WTC11 (cell line): Measurements from ENCODE around the gene NKAIN2. TPM values are rescaled to one million over a fixed set of nuclear protein-coding genes. Genes with fewer than 3 reads are reported as not detected.

Source experiments
- ATAC-seq: fragments of 200-7000 bp; cut with Tn5 transposase; 2 replicates; pipeline ENCODE4 v1.10.0; 2021; ENCODE audit warnings: mild to moderate bottlenecking, moderate library complexity
- CTCF ChIA-PET: fragments of 300-600 bp; sonication (Branson Sonifier 250); formaldehyde crosslinking; loops from one replicate; lab custom pipeline; 2021; ENCODE audit warnings: antibody characterized with exemption; lab: Charles Lee
- POLR2A ChIA-PET: fragments of 350-600 bp; sonication (Branson Sonifier 250); formaldehyde crosslinking; loops from one replicate; lab custom pipeline; 2021; ENCODE audit warnings: antibody characterized with exemption; lab: Charles Lee
- DNase-seq: peaks from one replicate; pipeline ENCODE4 v3.0.0; 2021; ENCODE audit warnings: low spot score
- H3K27ac Mint-ChIP-seq: 2 replicates; pipeline ENCODE4 v1.8.0; 2021; ENCODE audit warnings: mixed read lengths
- H3K27me3 Mint-ChIP-seq: 2 replicates; pipeline ENCODE4 v1.8.0; 2021; ENCODE audit warnings: low read depth, mild to moderate bottlenecking, moderate library complexity, mixed read lengths
- H3K36me3 Mint-ChIP-seq: 2 replicates; pipeline ENCODE4 v1.8.0; 2021; ENCODE audit warnings: mixed read lengths
- H3K4me1 Mint-ChIP-seq: 2 replicates; pipeline ENCODE4 v1.8.0; 2022; ENCODE audit warnings: mixed read lengths
- H3K4me3 Mint-ChIP-seq: 2 replicates; pipeline ENCODE4 v1.8.0; 2021; ENCODE audit warnings: mild to moderate bottlenecking, moderate library complexity, mixed read lengths
- H3K9me3 Mint-ChIP-seq: 2 replicates; pipeline ENCODE4 v1.8.0; 2021; ENCODE audit warnings: mixed read lengths
- ATF1 ChIP-seq: sonication (generic); formaldehyde crosslinking; IDR thresholded peaks from 2 replicates; pipeline ENCODE4 v1.8.1; 2023; ENCODE audit warnings: mild to moderate bottlenecking, moderate library complexity, missing genetic modification reagents
- CREB1 ChIP-seq: sonication (generic); formaldehyde crosslinking; IDR thresholded peaks from 2 replicates; pipeline ENCODE4 v1.8.0; 2023; ENCODE audit warnings: mild to moderate bottlenecking, missing genetic modification reagents
- ELF4 ChIP-seq: sonication (generic); formaldehyde crosslinking; IDR thresholded peaks from 2 replicates; pipeline ENCODE4 v1.8.1; 2022; ENCODE audit warnings: low read depth, mild to moderate bottlenecking, moderate library complexity, missing genetic modification reagents
- GRHL2 ChIP-seq: fragments of 250-450 bp; sonication (Bioruptor Pico); IDR thresholded peaks from 2 replicates; pipeline ENCODE4 v1.8.0; 2022; ENCODE audit warnings: mild to moderate bottlenecking, moderate library complexity; ENCODE audit not compliant: insufficient replicate concordance, severe bottlenecking
- HMGA2 ChIP-seq: fragments of 250-450 bp; sonication (Bioruptor Pico); IDR thresholded peaks from 2 replicates; pipeline ENCODE4 v1.4.0; 2021; ENCODE audit warnings: mild to moderate bottlenecking, moderate library complexity
- JAZF1 ChIP-seq: fragments of 250-450 bp; sonication (Bioruptor Pico); IDR thresholded peaks from 2 replicates; pipeline ENCODE4 v1.9.0; 2021; ENCODE audit warnings: moderate library complexity, mild to moderate bottlenecking, inconsistent platforms
- MAX ChIP-seq: sonication (generic); formaldehyde crosslinking; IDR thresholded peaks from 2 replicates; pipeline ENCODE4 v1.8.0; 2022; ENCODE audit warnings: mild to moderate bottlenecking, missing genetic modification reagents
- MXD4 ChIP-seq: fragments of 250-450 bp; sonication (Bioruptor Pico); IDR thresholded peaks from 2 replicates; pipeline ENCODE4 v1.8.0; 2021; ENCODE audit warnings: mild to moderate bottlenecking, moderate library complexity, borderline replicate concordance
- NR2C2 ChIP-seq: sonication (generic); formaldehyde crosslinking; IDR thresholded peaks from 2 replicates; pipeline ENCODE4 v1.8.0; 2022; ENCODE audit warnings: mild to moderate bottlenecking, missing genetic modification reagents
- NR3C1 ChIP-seq: sonication (generic); formaldehyde crosslinking; conservative IDR thresholded peaks from 2 replicates; pipeline ENCODE4 v1.8.1; 2023; ENCODE audit warnings: low read depth, mild to moderate bottlenecking, missing genetic modification reagents
- PRRX2 ChIP-seq: fragments of 250-450 bp; sonication (Bioruptor Pico); IDR thresholded peaks from 2 replicates; pipeline ENCODE4 v1.8.0; 2021; ENCODE audit warnings: mild to moderate bottlenecking
- RORB ChIP-seq: fragments of 250-450 bp; sonication (Bioruptor Pico); IDR thresholded peaks from 2 replicates; pipeline ENCODE4 v1.9.0; 2021; ENCODE audit warnings: mild to moderate bottlenecking
- SMAD3 ChIP-seq: sonication (generic); formaldehyde crosslinking; IDR thresholded peaks from 2 replicates; pipeline ENCODE4 v1.8.0; 2022; ENCODE audit warnings: missing genetic modification reagents, mild to moderate bottlenecking, borderline replicate concordance
- SOX15 ChIP-seq: fragments of 250-450 bp; sonication (Bioruptor Pico); IDR thresholded peaks from 2 replicates; pipeline ENCODE4 v1.9.0; 2021; ENCODE audit warnings: mild to moderate bottlenecking
- SP1 ChIP-seq: sonication (generic); formaldehyde crosslinking; conservative IDR thresholded peaks from 2 replicates; pipeline ENCODE4 v1.8.1; 2022; ENCODE audit warnings: missing genetic modification reagents
- ZMAT4 ChIP-seq: fragments of 250-450 bp; sonication (Bioruptor Pico); IDR thresholded peaks from 2 replicates; pipeline ENCODE4 v1.9.0; 2021; ENCODE audit warnings: mild to moderate bottlenecking
- ZNF138 ChIP-seq: sonication (generic); formaldehyde crosslinking; conservative IDR thresholded peaks from 2 replicates; pipeline ENCODE4 v1.8.1; 2022; ENCODE audit warnings: mild to moderate bottlenecking, moderate library complexity, missing genetic modification reagents
- ZNF263 ChIP-seq: sonication (generic); formaldehyde crosslinking; IDR thresholded peaks from 2 replicates; pipeline ENCODE4 v1.8.1; 2022; ENCODE audit warnings: low read depth, mild to moderate bottlenecking, moderate library complexity, missing genetic modification reagents
- ZNF281 ChIP-seq: sonication (generic); formaldehyde crosslinking; IDR thresholded peaks from 2 replicates; pipeline ENCODE4 v1.8.0; 2023; ENCODE audit warnings: mild to moderate bottlenecking, missing genetic modification reagents
- total RNA-seq: library from RNA; stranded (reverse); gene quantifications from 3 replicates; pipeline ENCODE4 v1.2.3, GENCODE V29; 2021
- TF ChIP-seq, protein P1 (sequence below): fragments of 250-450 bp; sonication (Bioruptor Pico); IDR thresholded peaks from 2 replicates; pipeline ENCODE4 v1.8.0; 2021; ENCODE audit warnings: mild to moderate bottlenecking
- TF ChIP-seq, protein P2 (sequence below): sonication (generic); formaldehyde crosslinking; IDR thresholded peaks from 2 replicates; pipeline ENCODE4 v1.8.1; 2023; ENCODE audit warnings: mild to moderate bottlenecking, missing genetic modification reagents
- TF ChIP-seq, protein P3 (sequence below): sonication (generic); formaldehyde crosslinking; IDR thresholded peaks from 2 replicates; pipeline ENCODE4 v1.8.0; 2023; ENCODE audit warnings: missing genetic modification reagents

NKAIN2 gene
- total RNA-seq, 1 experiment from 2014 or later = 0.33 TPM

GRCh38 chr6:123770247-123770949, 33.3 kb upstream of the NKAIN2 start:
- Mint-ChIP-seq H3K27ac (no peak overlapping the region; the same call in 1 of the 2 replicates), H3K9me3 (0 out of 2 replicates have a peak, but pooled peaks cover 7% of the 10 kb centered on the region), H3K4me3 (no peak overlapping the region), H3K4me1 (peaks cover 34% of the 10 kb centered on the region), H3K36me3 (no peaks in the 10 kb centered on the region), H3K27me3 (no peaks in the 10 kb centered on the region)
- peak; percentile 45 for ATAC-seq
- POLR2A ChIA-PET = no interaction called here
- TF ChIP-seq ZNF138 (CRISPR knock-in tag) = no peak
- TF ChIP-seq ATF1 (CRISPR knock-in tag) = no peak
- no peak for TF ChIP-seq MXD4 (CRISPR knock-in tag)
- TF ChIP-seq, protein P1, sequence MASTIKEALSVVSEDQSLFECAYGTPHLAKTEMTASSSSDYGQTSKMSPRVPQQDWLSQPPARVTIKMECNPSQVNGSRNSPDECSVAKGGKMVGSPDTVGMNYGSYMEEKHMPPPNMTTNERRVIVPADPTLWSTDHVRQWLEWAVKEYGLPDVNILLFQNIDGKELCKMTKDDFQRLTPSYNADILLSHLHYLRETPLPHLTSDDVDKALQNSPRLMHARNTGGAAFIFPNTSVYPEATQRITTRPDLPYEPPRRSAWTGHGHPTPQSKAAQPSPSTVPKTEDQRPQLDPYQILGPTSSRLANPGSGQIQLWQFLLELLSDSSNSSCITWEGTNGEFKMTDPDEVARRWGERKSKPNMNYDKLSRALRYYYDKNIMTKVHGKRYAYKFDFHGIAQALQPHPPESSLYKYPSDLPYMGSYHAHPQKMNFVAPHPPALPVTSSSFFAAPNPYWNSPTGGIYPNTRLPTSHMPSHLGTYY (CRISPR knock-in tag) = no peak
- no peak for TF ChIP-seq MAX
- CTCF ChIA-PET = no interaction called here
- no peak for DNase-seq

GRCh38 chr6:123771126-123771525, 32.5 kb upstream of the NKAIN2 start:
- Mint-ChIP-seq H3K4me1 (peaks cover 34% of the 10 kb centered on the region), H3K27ac (no peak overlapping the region), H3K9me3 (0 out of 2 replicates have a peak, but pooled peaks cover 7% of the 10 kb centered on the region), H3K27me3 (no peaks in the 10 kb centered on the region), H3K4me3 (no peak overlapping the region), H3K36me3 (no peaks in the 10 kb centered on the region)
- DNase-seq (no peak), ATAC-seq (no peak)
- TF ChIP-seq NR2C2 (CRISPR knock-in tag) = no peak
- no peak for TF ChIP-seq HMGA2
- no peak for TF ChIP-seq GRHL2
- TF ChIP-seq ZNF263 (CRISPR knock-in tag) = no peak
- no peak for TF ChIP-seq SOX15 (CRISPR knock-in tag)
- TF ChIP-seq RORB (CRISPR knock-in tag) = no peak
- TF ChIP-seq MXD4 (CRISPR knock-in tag) = no peak
- no peak for TF ChIP-seq SMAD3
- TF ChIP-seq ZMAT4 (CRISPR knock-in tag) = no peak
- TF ChIP-seq ELF4 (CRISPR knock-in tag) = no peak
- TF ChIP-seq PRRX2 (CRISPR knock-in tag) = no peak
- TF ChIP-seq JAZF1 (CRISPR knock-in tag) = no peak
- no peak for TF ChIP-seq CREB1 (CRISPR knock-in tag)
- no peak for TF ChIP-seq NR3C1
- TF ChIP-seq, protein P2, sequence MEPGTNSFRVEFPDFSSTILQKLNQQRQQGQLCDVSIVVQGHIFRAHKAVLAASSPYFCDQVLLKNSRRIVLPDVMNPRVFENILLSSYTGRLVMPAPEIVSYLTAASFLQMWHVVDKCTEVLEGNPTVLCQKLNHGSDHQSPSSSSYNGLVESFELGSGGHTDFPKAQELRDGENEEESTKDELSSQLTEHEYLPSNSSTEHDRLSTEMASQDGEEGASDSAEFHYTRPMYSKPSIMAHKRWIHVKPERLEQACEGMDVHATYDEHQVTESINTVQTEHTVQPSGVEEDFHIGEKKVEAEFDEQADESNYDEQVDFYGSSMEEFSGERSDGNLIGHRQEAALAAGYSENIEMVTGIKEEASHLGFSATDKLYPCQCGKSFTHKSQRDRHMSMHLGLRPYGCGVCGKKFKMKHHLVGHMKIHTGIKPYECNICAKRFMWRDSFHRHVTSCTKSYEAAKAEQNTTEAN (CRISPR knock-in tag) = no peak
- TF ChIP-seq, protein P3, sequence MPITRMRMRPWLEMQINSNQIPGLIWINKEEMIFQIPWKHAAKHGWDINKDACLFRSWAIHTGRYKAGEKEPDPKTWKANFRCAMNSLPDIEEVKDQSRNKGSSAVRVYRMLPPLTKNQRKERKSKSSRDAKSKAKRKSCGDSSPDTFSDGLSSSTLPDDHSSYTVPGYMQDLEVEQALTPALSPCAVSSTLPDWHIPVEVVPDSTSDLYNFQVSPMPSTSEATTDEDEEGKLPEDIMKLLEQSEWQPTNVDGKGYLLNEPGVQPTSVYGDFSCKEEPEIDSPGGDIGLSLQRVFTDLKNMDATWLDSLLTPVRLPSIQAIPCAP (CRISPR knock-in tag) = no peak
- no peak for TF ChIP-seq SP1 (CRISPR knock-in tag)
- no peak for TF ChIP-seq ZNF281
- CTCF ChIA-PET = no interaction called here
- POLR2A ChIA-PET = no interaction called here
